HG02759 (cell line): ENCODE data around the gene MDFI.

ENCODE experiments used
- ATAC-seq: cut with Tn5 transposase; IDR thresholded peaks from one replicate; pipeline ENCODE4 v1.9.1; 2021; ENCODE audit warnings: mild to moderate bottlenecking, moderate library complexity; ENCODE audit not compliant: unreplicated experiment

MDFI gene

DNA sequence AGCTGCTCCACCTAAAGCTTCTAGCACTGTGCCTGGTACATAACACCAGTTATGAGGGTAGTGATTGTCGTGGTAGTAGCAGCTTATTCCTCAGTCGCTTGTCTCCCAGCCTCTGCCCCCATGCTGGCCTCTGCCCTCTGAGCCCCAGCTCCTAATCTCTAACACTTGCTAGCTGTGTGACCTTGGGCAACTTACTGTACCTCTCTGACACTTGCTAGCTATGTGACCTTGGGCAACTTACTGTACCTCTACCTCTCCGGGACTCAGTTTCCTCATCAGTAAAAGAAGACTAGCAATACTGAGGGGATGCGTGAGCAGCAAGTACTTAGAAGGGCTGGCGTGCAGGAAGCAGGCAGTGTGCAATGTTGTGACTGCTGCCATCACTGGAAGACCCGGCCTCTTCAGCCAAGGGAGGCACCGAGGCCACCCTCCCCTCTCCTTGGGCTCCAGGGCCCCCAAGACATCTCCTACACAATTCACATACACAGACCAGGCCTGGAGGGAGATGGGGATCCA, 9.9 kb downstream of the MDFI start:
- ATAC-seq: no peak

GRCh38 chr6:41648921-41649320, 10.7 kb downstream of the MDFI start:
- no peak for ATAC-seq

GRCh38 chr6:41649596-41649995, 11.3 kb downstream of the MDFI start:
- ATAC-seq: no peak

DNA sequence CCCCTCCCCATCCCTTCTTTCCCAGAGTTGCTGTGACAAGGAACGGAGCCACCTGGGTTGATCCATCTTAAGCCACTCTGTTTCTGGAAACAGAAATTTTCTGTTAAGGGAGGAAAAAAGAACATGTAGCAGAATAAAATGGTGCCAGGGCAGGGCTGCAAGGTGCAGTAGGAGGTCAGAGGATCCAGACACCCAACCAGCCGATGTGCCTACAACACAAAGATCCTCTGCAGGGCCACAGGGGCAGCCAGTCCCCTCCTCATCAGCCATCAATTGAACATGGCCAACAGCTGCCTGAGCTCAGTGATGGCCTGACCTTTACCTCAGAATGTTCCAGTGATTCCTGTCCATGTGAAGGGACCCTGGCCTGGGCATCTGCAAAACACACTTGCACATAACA, 11.9 kb downstream of the MDFI start:
- no peak for ATAC-seq

DNA sequence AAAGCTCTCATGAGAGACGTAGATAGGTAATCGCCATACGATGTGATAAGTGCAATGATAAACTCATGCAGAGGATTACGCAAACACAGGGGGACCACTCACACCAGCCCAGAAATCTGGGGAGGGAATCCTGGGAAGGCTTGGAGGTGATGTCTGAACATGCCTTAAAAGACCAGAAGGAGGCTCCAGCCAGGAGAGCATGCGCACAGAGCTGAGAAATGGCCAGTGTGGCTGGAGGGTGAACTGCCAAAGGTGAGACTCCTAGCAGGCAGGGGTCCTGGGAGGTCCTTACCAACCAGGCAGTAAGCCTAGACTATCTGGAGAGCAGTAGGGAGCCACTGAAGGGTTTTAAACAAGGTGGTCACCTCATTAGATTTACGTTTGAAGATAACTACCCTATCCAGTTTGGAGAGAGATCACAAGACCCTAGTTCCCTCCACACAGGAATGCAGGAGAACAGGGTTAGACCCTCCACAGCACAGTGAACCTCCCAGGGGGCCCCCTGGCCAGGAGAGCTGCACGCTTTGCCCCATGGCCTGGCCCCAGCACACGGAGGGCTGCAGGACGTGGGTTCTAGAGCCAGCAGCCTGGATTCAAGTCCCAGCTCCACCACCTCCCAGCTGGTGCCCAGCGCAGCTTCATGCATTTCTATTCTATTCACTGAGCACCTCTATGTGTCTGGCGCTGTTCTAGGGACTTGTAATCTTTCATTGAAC, 13.1 kb downstream of the MDFI start:
- ATAC-seq: no peak

- ATAC-seq: no peak
Measured at GRCh38 chr6:41651962-41652657, 13.8 kb downstream of the MDFI start.

DNA sequence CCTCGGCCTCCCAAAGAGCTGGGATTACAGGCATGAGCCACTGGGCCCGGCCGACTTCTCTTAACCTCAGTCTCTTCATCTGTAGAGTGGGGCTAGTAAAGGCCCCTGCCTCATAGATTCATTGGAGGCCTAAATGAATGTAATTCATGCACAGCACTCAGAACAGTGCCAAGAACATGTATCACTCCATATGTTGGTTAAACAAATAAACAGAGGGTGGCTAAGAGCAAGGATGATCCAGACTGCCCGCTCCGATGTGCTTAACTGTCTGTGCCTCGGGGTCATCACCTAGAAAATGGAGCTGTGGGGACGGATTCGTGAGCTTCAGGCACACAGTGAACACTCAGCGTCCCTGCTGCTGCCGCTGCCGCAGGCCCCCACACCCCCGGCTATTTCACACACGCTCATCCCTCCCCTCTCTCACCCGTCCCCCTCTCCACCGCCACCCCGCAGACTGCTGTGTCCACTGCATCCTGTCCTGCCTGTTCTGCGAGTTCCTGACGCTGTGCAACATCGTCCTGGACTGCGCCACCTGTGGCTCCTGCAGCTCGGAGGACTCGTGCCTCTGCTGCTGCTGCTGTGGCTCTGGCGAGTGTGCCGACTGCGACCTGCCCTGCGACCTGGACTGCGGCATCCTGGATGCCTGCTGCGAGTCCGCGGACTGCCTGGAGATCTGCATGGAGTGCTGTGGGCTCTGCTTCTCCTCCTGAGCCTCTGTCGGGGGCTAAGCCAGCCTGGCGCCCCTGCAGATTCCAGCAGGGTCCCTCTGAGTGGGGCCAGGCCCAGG, 14.8 kb downstream of the MDFI start:
- ATAC-seq: no peak

DNA sequence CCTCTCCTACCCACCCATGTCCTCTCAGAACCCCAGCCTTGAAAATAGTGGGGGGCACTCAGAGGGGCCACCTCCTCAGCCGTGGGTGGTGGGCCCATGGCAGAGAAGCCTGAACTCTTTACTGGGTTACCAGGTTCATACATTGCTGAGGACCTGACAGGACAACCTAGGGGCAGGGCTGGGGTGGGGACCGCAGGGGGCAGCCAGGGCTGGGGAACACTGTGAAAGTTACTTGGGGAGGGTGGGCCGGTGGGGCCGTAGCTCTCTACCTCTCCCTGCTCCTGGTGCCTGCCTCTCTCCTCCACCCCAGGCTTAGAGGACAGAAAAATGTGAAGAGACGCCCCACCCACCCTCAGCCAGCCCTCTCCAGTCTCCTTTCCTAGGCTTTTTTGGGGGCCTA, 15.4 kb downstream of the MDFI start:
- no peak for ATAC-seq

GRCh38 chr6:41654151-41654697, 16.0 kb downstream of the MDFI start:
- ATAC-seq: no peak

DNA sequence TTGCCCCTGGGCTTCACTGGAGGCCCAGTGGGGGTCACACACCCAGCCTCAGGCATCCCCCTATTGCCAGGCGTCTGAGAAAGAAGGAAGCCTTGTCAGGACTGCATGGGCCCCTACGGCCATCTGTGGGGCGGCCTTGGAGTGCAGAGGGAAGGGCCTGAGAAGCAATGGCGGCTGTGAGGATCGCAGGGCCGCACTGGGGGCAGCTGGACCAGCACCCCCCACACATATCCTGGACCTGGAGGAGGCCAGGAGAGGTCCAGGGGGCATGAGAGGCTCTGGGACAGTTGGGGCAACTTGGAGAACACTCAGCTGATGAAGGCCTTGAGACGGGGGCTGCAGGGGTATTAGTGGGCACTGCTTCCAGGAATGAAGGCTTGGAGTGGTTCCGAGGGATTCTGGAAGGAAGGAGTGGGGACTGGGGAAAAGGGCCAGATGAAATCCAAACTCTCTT, 16.5 kb downstream of the MDFI start:
- ATAC-seq: no peak

DNA sequence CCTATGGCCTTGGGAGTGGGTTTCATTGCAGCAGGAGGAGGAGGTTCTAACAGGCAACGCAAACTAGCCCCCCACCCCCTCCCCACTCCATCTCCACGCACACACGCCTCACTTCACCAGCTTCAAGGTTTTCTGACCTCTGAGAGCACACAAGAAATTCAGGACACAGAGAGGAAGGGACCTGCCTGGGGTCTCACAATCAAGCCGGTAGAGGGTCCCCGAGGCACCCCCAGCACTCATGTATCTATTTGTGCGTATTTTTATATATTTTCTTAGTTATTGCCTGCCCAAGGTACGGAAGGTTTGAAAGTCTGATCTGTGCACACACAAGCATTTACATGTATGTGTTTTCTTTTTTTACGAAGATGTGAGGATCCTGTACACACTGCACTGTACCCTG, 16.9 kb downstream of the MDFI start:
- ATAC-seq: no peak

GRCh38 chr6:41655646-41656001, 17.4 kb downstream of the MDFI start:
- no peak for ATAC-seq

- no peak for ATAC-seq
Measured at GRCh38 chr6:41656002-41656691, 17.9 kb downstream of the MDFI start.

DNA sequence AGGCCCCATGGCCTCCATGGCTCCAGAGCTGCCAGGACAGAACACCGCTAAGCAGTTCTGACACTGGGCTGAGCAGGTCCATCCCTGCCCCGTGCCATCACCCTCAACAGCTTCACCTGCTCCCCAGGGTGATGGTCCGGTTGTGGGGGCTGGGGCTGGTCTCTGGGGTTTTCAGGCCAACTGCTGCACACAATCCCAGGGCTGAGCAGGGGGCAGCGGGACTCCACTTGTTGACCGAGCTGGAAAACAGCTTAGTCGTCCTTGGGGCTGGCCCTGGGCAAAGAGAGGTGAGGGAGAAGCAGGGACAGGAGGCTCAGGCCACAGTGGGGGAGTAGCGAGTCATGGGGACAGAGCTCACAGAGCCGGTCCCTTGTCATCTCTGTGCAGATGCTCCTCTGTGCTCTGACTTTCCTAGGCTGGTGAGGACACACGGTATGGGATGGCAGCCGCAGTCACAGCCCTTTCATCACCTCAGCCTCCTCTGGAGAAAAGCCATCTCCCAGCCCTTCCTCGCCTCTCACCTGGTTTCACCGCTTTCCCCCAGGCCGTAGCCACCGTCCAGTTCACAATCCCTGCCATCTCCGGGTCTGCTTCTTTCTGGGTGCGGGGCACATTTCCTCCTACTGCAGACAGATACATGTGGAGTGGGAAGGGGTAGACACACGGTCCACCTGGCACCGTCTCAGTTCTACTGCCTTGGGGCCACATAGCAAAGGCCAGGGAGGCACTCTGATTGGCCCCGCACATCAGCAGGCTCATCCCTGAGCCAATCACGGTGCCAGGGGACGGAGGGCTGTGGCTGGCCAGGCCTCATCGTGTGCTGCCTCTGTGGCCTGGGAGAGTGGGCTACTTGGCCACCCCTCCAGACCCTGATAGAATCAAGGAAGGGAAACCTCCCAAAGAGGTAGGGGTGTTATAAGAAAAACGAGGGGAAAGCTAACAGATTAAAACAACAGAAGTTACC, 19.1 kb downstream of the MDFI start:
- no peak for ATAC-seq

GRCh38 chr6:41658636-41659035, 20.4 kb downstream of the MDFI start:
- ATAC-seq: no peak

DNA sequence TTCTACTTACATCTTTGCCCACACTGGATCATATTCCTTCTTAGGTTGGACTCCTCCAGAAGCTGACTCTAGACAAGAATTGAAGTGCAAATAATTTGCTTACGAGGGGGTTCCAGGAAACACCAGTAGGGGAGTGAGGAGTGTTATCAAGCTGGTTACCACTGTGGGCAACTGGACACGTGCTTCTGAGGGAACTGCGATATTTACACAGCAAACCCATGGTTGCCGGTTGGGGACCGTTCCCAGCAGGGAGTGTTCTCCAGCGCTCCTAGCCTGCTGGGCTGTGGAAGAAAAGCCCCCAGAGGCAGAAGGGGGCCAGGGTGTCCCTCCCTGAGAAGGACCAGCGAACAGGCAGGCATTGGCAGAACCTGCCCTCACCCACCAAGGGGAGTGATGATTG, 21.7 kb downstream of the MDFI start:
- ATAC-seq: no peak

- no peak for ATAC-seq
Measured at GRCh38 chr6:41663568-41663967, 25.3 kb downstream of the MDFI start.

DNA sequence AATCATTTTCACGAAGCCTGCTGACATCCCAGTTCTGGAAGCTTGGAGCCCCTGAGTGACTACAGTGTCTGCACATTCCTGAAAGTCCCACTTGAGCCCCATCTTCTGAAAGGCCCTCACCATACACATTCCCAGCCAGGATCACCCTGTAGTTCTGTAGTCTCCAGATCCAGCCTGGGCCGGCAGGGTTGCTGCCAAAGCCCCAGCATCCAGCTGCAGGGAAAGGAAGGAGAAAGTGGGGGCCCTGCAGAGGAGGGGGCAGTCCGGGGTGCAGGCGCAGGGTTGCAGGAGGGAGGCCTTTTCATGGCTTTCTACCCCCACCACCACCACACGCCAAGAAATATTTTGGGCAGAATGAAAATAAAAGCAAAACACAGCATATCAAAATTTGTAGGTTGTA, 26.0 kb downstream of the MDFI start:
- no peak for ATAC-seq

GRCh38 chr6:41667195-41667594, 28.9 kb downstream of the MDFI start:
- ATAC-seq: no peak

DNA sequence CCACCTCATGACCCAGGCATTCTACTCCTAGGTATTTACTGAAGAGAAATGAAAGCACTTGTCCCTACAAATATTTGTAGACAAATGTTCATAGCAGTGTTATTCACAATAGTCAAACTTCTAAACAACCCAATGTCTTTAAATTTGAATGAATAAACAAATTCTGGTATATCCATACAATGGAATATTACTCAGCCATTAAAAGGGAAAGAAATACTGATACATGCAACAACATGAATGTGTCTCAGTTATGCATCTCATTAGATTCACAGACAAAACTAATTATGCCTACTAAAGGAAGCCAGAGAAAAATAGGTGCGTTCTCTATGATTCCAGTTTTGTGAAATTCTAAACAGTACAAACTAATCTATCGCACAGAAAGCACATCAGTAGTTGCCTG, 30.7 kb downstream of the MDFI start:
- ATAC-seq: no peak
